Activated CD4-positive, alpha-beta T cell treated with anti-CD3 and anti-CD28 coated beads, Interleukin-2, amount 50 U/mL, for 24 hours (primary cell): ENCODE data around the gene DDTL.
"Not testable (repeated sequence)": the region's sequence is repeated elsewhere in the genome, so short reads cannot be mapped to it uniquely, and the experiment has no call there.

Experiments used
- DNase-seq, 2 donors: peaks; one replicate each; pipeline ENCODE4 v3.0.0-alpha.2; 2020; ENCODE audit warnings: low read depth in 1 of 2, low spot score in 1 of 2

Gene DDTL

DNA sequence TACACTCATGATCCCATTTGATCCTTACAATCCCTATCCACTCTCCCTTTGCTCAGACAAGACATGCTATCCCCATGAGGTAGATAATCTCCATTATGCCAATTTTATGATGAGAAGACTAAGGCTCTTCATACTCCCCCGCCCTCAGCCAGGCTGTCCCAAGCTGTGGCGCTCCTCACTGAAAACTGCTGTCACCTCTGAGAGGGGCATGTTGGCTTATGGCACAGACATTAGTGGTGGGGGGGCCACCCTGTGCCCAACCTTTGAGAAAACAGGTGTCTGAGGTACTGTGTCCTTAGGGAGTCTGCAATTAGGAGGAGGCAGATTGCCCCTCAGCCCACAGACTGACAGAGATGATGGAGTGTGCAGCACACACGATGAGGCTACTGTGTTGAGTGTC, 2.4 kb downstream of the DDTL start:
- DNase-seq, result no peak

GRCh38 chr22:23970201-23970641, 3.5 kb downstream of the DDTL start:
- no peak for DNase-seq

- no peak for DNase-seq
These were observed 4.3 kb downstream of the DDTL start for GRCh38 chr22:23970816-23971486.

GRCh38 chr22:23971927-23972326, 5.2 kb downstream of the DDTL start:
- DNase-seq, result not testable (repeated sequence)

- not testable (repeated sequence) for DNase-seq
These were observed 7.7 kb downstream of the DDTL start, which contains the start of gene DDT for GRCh38 chr22:23974345-23974744. Gene DDT, minus strand, starts transcription at chr22:23974441. Its CDS starts 27 bp downstream, at chr22:23974414.

- not testable (repeated sequence) for DNase-seq
These were observed 8.2 kb downstream of the DDTL start for GRCh38 chr22:23974836-23975352.

DNA sequence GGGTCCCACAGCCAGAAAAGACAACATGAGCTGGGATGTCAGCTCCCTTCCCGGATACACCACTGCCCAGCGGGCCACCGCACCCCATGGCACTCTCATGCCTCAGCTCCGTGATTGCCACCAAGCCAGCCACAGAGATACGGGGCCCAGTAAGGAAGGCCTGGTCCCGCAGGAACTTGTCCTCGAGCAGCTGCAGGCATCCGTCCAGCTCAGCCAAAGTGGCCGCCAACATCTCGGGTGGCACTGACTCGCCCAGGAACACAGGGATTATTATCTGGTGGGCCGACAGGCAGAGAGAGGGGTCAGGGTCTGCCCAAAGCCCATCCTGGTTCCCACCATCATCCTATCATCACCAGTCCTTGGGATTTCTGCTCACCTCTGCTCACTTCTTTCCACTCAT, 10.6 kb downstream of the DDTL start:
- not testable (repeated sequence) for DNase-seq

DNA sequence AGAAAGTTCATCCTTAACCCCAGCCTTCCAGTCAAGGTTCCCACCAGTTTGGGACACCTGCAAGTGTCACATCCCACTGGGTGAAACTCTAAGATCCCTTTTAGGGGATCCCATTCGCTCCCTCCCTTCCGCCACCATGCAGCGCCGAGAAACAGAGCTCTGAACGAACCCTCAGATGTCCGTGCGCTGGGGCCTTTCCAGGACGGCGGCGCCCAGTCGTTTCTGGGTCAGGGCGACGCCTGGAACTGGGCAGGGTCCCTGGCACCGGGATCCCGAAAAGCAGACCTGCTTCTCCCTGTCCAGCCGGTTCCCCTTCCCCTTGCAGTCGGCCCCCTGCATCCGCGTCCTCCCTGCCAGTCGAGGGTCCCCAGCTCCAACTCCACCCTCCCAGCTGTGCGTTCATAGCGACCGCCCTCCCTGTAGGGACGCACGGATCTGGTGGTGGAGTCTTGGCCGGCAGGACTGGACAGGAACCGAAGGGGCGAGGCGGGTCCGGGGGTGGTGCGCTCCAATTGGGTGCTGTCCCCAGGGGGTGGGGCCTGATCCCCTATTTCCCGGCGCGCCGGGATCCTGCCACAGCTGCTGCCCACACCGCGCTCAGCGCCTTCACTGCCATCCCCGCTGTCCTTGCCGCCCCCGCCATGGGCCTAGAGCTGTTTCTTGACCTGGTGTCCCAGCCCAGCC, 13.0 kb downstream of the DDTL start, which contains the start of gene GSTT2:
GSTT2 (plus strand) TSS at position 578 of the 684 bp plus-strand sequence.
- not testable (repeated sequence) for DNase-seq

- DNase-seq, result not testable (repeated sequence)
These were observed 13.9 kb downstream of the DDTL start for GRCh38 chr22:23980567-23980966.

DNA sequence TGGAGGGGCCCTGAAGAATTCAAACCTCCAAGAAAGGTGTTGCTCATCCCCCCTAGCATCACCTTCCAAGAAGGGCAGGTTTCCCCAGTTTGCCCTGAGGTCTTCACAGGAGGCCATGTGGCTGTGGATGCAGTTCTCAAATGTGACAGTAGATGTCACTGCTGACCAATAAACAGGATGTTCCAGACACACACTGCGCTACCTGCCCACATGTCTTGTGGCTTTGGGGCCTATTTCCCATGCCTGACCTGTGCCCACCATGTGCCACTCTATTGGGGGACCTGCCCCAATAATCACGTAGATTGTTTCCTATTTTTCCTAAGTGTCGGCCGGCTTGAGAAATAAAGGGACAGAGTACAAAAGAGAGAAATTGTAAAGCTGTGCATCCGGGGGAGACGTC, 17.7 kb downstream of the DDTL start:
- DNase-seq, result peak in 1 of 2 donors; percentile 51

DNA sequence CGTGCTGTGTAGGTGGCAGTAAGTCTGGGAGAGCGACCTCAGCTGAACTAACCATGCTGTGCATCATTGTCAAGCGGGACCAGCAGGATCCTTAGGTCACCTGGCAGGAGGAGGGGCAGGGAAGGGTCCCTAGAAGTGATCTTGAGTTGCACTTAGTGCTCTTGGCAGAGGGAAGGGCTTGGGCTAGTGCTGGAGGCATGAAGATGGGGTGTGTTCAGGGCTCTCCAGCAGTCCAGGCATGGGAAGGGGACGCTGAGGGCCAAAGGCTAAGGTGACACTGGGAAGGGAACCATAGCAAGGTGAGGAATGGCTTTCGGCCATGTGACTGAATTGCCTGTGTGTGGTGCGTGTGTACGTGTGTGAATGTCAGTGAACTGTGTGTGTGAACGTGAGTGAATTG, 19.4 kb downstream of the DDTL start:
- not testable (repeated sequence) for DNase-seq

DNA sequence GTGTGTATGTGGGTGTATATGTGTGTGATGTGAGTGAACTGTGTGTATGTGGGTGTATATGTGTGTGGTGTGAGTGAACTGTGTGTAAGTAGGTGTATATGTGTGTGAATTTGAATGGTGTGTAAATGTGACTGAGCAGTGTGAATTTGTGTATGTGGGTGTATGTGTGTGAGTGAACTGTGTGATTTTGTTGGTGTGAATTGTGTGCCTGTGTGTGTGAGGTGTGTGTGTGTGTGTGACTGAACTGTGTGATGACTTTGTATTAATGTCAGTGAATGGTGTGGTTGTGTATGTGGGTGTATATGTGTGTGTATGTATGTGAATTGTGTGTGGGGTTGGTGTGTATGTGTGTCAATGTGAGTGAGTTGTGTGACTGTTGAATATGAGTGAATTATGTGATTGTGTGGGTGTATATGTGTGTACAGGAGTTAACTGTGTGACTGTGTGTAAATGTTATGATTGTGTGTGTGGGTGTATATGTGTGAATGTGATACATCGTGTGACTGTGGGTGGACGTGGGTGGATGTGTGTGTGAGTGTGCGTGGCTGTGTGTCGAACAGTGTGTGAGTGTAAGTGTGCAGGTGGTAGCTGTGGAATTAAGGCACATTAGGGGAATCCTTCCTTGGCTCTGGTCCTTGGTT, 20.0 kb downstream of the DDTL start:
- DNase-seq, result not testable (repeated sequence)

DNA sequence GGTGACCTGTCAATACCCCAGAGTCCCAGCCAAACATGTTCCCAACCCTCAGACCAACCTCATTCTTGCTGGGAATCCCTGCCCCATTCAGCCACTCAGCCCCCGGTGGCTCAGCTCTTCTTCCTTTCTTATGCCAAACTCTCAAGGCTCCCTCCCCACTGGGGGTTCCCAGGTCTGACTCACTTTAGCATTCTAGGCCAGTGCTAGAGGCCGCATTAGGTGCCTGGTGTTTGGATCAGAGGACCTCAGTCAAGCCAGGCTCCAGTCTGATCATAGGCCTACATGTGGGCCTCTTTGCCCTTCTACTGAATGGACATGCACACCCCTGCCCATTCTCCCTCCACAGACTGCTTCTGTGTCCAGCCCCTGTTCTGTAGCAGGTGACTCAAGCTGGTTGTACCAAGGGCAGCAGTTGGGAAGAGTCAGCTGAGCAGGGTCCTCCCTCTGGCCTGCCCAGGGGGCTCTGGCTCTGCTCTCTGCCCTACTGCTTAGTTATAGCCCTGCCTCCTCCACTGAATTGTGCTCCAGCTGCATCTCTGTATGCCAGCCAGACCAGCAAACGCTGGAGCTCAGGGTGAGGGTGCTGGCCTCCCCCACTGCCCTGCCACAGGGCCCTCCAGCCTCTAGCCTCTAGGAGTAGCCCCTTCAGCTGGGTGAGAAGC, 23.0 kb downstream of the DDTL start:
- not testable (repeated sequence) for DNase-seq

DNA sequence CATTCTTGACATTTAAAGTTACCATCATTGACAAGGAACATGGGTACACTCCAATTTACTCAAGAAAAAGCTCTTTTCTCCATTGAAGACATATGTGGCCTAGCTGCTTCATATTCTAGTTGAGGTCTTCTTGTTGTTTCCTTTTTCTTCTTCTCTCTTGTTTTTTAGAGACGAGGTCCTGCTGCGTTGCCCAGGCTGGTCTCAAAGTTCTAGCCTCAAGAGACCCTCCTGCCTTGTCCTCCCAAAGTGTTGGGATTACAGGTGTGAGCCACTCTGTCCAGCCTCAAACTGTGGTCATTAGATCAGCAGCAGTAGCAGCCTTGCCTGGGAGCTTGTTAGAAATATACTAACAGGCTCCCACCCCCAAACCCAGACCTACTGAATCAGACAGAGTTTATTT, 26.4 kb downstream of the DDTL start:
- not testable (repeated sequence) for DNase-seq

DNA sequence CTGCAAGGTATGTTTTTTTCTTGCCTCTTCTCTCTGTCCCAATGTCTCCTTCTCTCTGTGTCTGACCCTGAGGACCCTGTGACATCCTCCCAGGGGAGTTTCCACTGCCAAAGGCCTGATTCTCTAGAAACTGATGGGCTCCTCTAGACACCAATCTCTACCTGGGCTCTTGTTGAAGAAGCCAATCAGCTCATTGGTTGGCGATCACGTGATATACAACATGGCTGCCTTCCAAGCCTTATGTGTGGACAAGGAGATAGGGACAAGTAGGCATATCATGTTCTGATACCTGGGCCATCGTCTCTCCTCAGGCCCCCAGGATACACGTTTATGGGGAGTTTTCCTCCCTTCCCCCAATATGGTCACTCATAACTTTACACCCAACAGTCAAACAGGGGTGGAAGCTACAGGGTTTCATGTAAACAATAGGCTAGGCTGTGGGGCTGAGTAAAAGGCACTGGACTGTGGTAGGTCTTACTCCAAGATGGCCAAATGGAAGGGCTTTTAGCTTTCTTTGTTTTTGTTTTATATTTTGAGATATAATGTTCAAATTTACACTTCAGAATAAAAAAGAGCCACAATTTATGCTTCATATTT, 27.0 kb downstream of the DDTL start:
- DNase-seq, result not testable (repeated sequence)

GRCh38 chr22:23997092-23997491, 30.4 kb downstream of the DDTL start:
- DNase-seq, result no peak

- not testable (repeated sequence) for DNase-seq
These were observed 33.1 kb downstream of the DDTL start for GRCh38 chr22:23999779-24000178.

DNA sequence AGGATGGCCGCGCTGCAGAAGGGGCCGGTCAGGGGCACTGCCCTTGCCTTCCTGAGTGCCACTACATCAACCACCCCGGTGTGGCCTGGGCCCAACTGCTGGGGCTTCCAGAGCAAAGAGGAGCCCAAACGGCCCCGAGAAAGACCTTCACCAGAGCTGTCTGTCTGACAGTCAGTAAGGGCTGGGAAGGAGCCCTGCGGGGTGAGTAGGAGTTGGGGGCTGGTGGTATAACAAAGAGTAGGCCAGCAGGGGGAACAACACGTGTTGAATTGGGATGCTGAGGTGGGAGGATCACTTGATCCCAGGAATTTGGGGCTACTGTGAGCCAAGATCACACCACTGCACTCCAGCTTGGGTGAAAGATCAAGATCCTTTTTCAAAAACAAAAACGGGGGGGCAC, 34.6 kb downstream of the DDTL start:
- DNase-seq, result no peak

DNA sequence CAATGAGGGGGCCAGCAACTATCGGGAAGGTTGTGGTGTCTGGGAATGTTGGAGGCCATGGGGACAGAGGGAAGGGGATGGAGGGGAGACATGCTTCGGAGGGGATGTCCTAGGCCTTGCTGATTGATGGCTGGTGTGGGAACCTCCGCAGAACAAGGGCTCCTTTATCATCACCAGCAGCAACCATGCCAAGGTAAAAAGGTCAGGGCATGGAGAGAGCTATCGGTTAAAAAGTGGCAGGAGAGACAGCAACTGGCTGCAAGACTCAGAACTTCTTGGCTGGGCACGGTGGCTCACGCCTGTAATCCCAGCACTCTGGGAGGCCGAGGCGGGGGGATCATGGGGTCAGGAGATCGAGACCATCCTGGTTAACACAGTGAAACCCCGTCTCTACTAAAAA, 35.6 kb downstream of the DDTL start:
- no peak for DNase-seq

DNA sequence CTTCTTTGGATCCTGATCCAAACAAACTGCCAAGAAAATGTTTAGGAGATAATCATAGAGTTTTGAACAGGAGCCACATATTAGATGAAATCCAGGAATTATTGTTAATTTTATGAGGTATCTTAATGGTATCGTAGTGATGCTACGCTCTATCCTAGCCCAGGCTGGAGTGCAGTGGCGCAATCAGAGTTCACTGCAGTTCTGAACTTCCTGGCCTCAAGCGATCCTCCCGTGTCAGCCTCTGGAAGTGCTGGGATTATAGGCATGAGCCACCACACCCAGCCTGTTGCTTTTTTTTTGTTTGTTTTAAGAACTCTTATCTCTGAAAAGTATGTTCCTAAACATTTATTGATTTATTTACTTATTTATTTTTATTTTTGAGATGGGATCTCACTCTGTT, 36.2 kb downstream of the DDTL start:
- no peak for DNase-seq

DNA sequence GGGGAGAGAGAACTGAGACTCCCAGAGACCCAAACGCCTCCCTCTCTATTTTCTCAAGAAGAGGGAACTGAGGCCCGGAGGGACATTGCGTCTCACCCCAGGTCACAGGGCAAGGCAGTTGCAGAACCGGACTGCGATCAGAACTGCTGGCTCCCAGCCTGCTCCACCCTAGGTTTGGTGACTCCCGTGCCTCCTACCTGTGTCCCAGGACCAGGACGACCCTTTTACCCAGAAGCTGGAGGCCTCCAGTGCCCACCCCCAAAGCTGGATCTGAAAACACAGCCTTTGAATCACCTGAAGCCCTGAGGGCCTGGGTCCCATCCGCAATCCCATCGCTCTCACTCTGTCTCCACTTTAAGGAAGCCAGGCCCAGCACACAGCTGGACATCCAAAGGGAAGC, 37.2 kb downstream of the DDTL start:
- DNase-seq, result no peak
